ENCODE measurements around the gene TBK1. TPM values are rescaled to one million over a fixed set of nuclear protein-coding genes. Genes with fewer than 3 reads are reported as not detected.

The TBK1 gene
- polyA plus RNA-seq, 2 of the 4 experiments (the other 2 are of a cell fraction), result 29.3 to 52.5 TPM

DNA sequence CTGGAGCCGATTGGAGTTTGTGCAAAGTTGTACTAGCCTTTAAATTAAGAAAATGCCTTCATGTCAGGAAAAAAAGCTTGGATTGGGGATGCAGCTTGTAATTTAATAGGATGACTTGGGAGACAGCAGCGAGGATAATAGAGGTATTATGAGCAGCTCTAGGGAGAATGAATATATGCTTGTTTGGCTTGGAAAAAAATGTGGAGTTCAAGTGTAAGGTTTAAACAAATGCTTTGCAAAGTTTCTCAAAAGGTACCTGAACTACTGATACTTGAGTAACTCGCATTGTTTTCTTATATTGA is 93.1 kb downstream of the TBK1 start:
- Histone ChIP-seq H3K27ac (no peak overlapping the region), H3K4me2 (no peak overlapping the region), H3K9me3 (no peaks in the 10 kb centered on the region), H3K4me3 (no peak overlapping the region), H3K4me1 (0 out of 3 replicates have a peak, but pooled peaks cover 3% of the 10 kb centered on the region)
- FAIRE-seq (no peak), ATAC-seq (no peak), DNase-seq (ENCODE audit: low read depth in 1 of 2, low spot score in 1 of 2) (no peak)
- TF ChIP-seq HOXA7 (CRISPR knock-in tag; IDR thresholded peaks at IDR 0.05) (no peak), JUN (IDR thresholded peaks at IDR 0.05) (no peak), ZSCAN20 (CRISPR knock-in tag; IDR thresholded peaks at IDR 0.05) (no peak)
- ChIA-PET POLR2A (no interaction called here), CTCF (interaction anchor here (0.6 to 22.9 kb wide), 8 partner anchors 8 to 831 kb away, joined by 3 to 342 read pairs (median 4); no protein-coding TSS in a partner anchor)
- WGBS (ENCODE audit: missing lambda C conversion rate), result 41% methylated on average over 3 of the region's 3 CpGs

DNA sequence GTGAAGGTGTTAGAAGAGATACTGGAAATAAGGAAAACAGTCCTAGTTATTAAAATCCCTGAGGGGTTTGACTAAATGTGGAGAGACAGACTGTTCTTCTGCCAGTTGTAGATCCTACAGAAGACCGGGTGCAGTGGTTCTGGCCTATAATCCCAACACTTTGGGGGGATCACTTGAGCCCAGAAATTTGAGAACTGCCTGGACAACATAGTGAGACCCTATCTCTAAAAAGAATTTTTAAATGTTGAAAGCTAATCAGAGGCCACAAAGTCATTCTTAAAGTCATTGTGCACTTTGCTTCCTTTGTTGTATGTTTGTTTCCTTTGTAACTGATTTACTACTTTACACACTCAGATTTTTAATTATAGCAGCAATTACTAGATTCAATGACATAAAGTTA is 97.2 kb downstream of the TBK1 start:
- Histone ChIP-seq H3K9me3 (no peaks in the 10 kb centered on the region), H3K4me2 (no peak overlapping the region), H3K27ac (no peak overlapping the region), H3K4me3 (no peak overlapping the region), H3K4me1 (0 out of 3 replicates have a peak, but pooled peaks cover 4% of the 10 kb centered on the region)
- DNase-seq (ENCODE audit: low read depth in 1 of 2, low spot score in 1 of 2) (no peak), FAIRE-seq (no peak), ATAC-seq (no peak)
- CTCF ChIA-PET, result interaction anchor here (0.6 to 22.9 kb wide), 58 partner anchors 8 to 723 kb away, joined by 3 to 342 read pairs (median 4); partner anchors contain the start of gene RASSF3
- POLR2A ChIA-PET, result no interaction called here
- WGBS (ENCODE audit: missing lambda C conversion rate), result 0% methylated on average over 1 of the region's 1 CpG
- no peak for TF ChIP-seq CBX2 (IDR thresholded peaks at IDR 0.05; ENCODE audit: borderline replicate concordance, low read depth)
- no peak for TF ChIP-seq POLR2AphosphoS2 (conservative IDR thresholded peaks at IDR 0.05; ENCODE audit: low read length)
- TF ChIP-seq, protein P1, sequence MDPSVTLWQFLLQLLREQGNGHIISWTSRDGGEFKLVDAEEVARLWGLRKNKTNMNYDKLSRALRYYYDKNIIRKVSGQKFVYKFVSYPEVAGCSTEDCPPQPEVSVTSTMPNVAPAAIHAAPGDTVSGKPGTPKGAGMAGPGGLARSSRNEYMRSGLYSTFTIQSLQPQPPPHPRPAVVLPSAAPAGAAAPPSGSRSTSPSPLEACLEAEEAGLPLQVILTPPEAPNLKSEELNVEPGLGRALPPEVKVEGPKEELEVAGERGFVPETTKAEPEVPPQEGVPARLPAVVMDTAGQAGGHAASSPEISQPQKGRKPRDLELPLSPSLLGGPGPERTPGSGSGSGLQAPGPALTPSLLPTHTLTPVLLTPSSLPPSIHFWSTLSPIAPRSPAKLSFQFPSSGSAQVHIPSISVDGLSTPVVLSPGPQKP (IDR thresholded peaks at IDR 0.05; ENCODE audit: low read depth, low read length), result no peak
- no peak for TF ChIP-seq FOXS1 (CRISPR knock-in tag; IDR thresholded peaks at IDR 0.05)
- no peak for TF ChIP-seq EP300 (IDR thresholded peaks at IDR 0.05)
- TF ChIP-seq, protein P2, sequence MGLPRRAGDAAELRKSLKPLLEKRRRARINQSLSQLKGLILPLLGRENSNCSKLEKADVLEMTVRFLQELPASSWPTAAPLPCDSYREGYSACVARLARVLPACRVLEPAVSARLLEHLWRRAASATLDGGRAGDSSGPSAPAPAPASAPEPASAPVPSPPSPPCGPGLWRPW (IDR thresholded peaks at IDR 0.05), result no peak
- TF ChIP-seq POLR2A (IDR thresholded peaks at IDR 0.05; ENCODE audit: low read length), result no peak
- no peak for TF ChIP-seq MAFK (IDR thresholded peaks at IDR 0.05; ENCODE audit: partially characterized antibody)
- TF ChIP-seq HOXA7 (CRISPR knock-in tag; IDR thresholded peaks at IDR 0.05), result no peak
- TF ChIP-seq SREBF2 (IDR thresholded peaks at IDR 0.05), result no peak

DNA sequence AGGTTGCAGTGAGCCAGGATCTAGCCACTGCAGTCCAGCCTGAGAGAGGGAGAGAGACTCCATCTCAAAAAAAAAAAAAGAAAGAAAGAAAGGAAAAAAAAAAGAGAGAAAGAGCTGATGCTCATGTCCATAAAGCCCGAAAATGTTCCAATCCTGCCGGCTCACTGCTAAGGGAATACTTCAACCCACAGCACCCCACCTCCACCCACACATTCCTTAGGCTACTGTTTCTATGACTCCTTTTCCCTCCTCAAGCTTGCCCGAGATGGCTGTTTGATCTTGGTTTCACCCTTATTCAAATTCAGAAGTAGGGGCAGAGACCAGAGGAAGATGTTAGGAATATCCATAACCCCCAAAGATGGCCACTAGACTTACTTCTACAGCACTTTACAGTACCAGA is 98.8 kb downstream of the TBK1 start:
- WGBS (ENCODE audit: missing lambda C conversion rate), result 85% methylated on average over 3 of the region's 3 CpGs

DNA sequence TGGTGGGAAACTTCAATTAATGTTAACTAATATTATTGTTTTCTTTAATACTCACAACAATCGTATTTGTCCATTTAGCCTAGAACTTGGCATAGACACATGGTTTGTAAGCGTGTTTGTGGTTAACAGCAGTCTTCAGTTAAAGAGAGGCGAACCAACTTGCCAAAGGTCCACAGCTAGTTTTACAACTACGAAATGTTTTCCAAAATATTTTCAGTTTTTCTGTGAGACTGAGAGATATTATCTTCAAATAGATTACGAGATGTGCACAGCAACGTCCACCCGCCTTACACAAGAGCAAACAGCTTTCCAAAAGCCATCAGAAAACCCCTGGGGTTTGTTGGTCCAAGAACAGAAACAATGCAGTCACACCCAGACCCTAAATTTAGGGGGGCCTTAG is 99.8 kb downstream of the TBK1 start:
- WGBS (ENCODE audit: missing lambda C conversion rate), result 73% methylated on average over 7 of the region's 7 CpGs
- Histone ChIP-seq H3K4me1 (0 out of 3 replicates have a peak, but pooled peaks cover 4% of the 10 kb centered on the region), H3K4me2 (no peak overlapping the region), H3K4me3 (no peak overlapping the region), H3K27ac (no peak overlapping the region), H3K9me3 (no peaks in the 10 kb centered on the region)
- DNase-seq (ENCODE audit: low read depth in 1 of 2, low spot score in 1 of 2) (no peak), ATAC-seq (no peak), FAIRE-seq (no peak)
- CTCF ChIA-PET, result interaction anchor here (3.2 to 22.9 kb wide), 6 partner anchors 10 to 141 kb away, joined by 42 to 342 read pairs (median 72); partner anchors contain the start of gene RASSF3
- POLR2A ChIA-PET, result no interaction called here
- TF ChIP-seq CBX8 (IDR thresholded peaks at IDR 0.05), result no peak
- TF ChIP-seq, protein P3, sequence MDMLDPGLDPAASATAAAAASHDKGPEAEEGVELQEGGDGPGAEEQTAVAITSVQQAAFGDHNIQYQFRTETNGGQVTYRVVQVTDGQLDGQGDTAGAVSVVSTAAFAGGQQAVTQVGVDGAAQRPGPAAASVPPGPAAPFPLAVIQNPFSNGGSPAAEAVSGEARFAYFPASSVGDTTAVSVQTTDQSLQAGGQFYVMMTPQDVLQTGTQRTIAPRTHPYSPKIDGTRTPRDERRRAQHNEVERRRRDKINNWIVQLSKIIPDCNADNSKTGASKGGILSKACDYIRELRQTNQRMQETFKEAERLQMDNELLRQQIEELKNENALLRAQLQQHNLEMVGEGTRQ (IDR thresholded peaks at IDR 0.05), result no peak
- TF ChIP-seq TP53 (CRISPR knock-in tag; IDR thresholded peaks at IDR 0.05), result no peak
- TF ChIP-seq POLR2AphosphoS2 (conservative IDR thresholded peaks at IDR 0.05; ENCODE audit: low read length), result no peak
- TF ChIP-seq MYC (IDR thresholded peaks at IDR 0.05; ENCODE audit: borderline replicate concordance, low read length), result no peak
- no peak for TF ChIP-seq HOXB5 (CRISPR knock-in tag; IDR thresholded peaks at IDR 0.05)
- TF ChIP-seq RARB (CRISPR knock-in tag; IDR thresholded peaks at IDR 0.05), result no peak
- TF ChIP-seq, protein P4, sequence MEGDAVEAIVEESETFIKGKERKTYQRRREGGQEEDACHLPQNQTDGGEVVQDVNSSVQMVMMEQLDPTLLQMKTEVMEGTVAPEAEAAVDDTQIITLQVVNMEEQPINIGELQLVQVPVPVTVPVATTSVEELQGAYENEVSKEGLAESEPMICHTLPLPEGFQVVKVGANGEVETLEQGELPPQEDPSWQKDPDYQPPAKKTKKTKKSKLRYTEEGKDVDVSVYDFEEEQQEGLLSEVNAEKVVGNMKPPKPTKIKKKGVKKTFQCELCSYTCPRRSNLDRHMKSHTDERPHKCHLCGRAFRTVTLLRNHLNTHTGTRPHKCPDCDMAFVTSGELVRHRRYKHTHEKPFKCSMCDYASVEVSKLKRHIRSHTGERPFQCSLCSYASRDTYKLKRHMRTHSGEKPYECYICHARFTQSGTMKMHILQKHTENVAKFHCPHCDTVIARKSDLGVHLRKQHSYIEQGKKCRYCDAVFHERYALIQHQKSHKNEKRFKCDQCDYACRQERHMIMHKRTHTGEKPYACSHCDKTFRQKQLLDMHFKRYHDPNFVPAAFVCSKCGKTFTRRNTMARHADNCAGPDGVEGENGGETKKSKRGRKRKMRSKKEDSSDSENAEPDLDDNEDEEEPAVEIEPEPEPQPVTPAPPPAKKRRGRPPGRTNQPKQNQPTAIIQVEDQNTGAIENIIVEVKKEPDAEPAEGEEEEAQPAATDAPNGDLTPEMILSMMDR (IDR thresholded peaks at IDR 0.05), result no peak
- TF ChIP-seq, protein P1 (IDR thresholded peaks at IDR 0.05; ENCODE audit: low read depth, low read length), result no peak
- TF ChIP-seq ZSCAN20 (CRISPR knock-in tag; IDR thresholded peaks at IDR 0.05), result no peak
- no peak for TF ChIP-seq MAFK (IDR thresholded peaks at IDR 0.05; ENCODE audit: partially characterized antibody)
- TF ChIP-seq NR3C1 (IDR thresholded peaks at IDR 0.05), result no peak
- no peak for TF ChIP-seq NPAS2 (CRISPR knock-in tag; IDR thresholded peaks at IDR 0.05; ENCODE audit: borderline replicate concordance)
- TF ChIP-seq ZNF302 (CRISPR knock-in tag; IDR thresholded peaks at IDR 0.05), result no peak
- no peak for TF ChIP-seq ESRRA (IDR thresholded peaks at IDR 0.05; ENCODE audit: borderline replicate concordance, low read length)
- no peak for TF ChIP-seq TFCP2L1 (CRISPR knock-in tag; IDR thresholded peaks at IDR 0.05)
- TF ChIP-seq, protein P5, sequence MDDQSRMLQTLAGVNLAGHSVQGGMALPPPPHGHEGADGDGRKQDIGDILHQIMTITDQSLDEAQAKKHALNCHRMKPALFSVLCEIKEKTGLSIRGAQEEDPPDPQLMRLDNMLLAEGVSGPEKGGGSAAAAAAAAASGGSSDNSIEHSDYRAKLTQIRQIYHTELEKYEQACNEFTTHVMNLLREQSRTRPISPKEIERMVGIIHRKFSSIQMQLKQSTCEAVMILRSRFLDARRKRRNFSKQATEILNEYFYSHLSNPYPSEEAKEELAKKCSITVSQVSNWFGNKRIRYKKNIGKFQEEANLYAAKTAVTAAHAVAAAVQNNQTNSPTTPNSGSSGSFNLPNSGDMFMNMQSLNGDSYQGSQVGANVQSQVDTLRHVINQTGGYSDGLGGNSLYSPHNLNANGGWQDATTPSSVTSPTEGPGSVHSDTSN (IDR thresholded peaks at IDR 0.05), result no peak
- TF ChIP-seq HOXA7 (CRISPR knock-in tag; IDR thresholded peaks at IDR 0.05), result no peak

More for the DNA sequence above, 98.8 kb downstream of the TBK1 start:
- Histone ChIP-seq H3K4me2 (no peak overlapping the region), H3K27ac (no peak overlapping the region), H3K4me3 (no peak overlapping the region), H3K9me3 (no peaks in the 10 kb centered on the region), H3K4me1 (0 out of 3 replicates have a peak, but pooled peaks cover 4% of the 10 kb centered on the region)
- TF ChIP-seq KDM1A (IDR thresholded peaks at IDR 0.05; ENCODE audit: low read depth), result no peak
- ChIA-PET CTCF (interaction anchor here (1.4 to 22.9 kb wide), 10 partner anchors 11 to 168 kb away, joined by 3 to 342 read pairs (median 46); partner anchors contain the start of gene RASSF3), POLR2A (no interaction called here)
- no peak for FAIRE-seq
- no peak for DNase-seq (ENCODE audit: low read depth in 1 of 2, low spot score in 1 of 2)
- peak in 1 of 2 experiments; percentile 19; a peak in 1 of 6 replicates for ATAC-seq
